Measurements from ENCODE around the gene SKI. TPM values are rescaled to one million over a fixed set of nuclear protein-coding genes. Genes with fewer than 3 reads are reported as not detected.

SKI gene
- total RNA-seq, 2 experiments from 2014 or later: 286 to 324 TPM

DNA sequence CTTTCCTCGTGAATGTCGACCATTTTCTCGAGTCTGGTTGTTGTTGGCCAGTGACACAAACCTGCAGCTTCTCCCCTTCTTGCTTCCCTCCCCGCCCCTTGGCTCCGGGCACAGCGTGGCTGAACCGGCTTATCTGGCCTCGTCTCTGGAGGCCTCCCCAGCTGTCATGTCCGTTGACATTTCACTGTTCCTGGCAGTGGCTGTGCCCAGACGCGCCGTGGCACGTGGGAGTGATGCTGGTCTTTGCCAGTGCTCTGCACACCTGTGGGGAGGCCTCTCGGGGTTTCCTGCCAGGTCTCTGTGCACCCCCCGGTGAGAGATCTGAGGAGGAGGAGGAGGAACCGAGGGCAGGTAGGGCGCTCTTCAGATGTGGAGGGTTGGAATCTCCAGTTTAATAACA, 23.7 kb downstream of the SKI start:
- intact Hi-C loops (cut with DNase I, micrococcal nuclease): no loop called here
- H3K9me3 Mint-ChIP-seq: no peaks in the 10 kb centered on the region
- Histone ChIP-seq H3K4me3 (ENCODE audit: low read length) (no peak overlapping the region), H3K27ac (ENCODE audit: low read depth in 1 of 2, low read length in 2 of 2) (peak overlapping the region; percentile 24 to 48), H3K27me3 (ENCODE audit: control insufficient read depth in 1 of 2, insufficient read depth in 2 of 2, low read length in 2 of 2) (no peaks in the 10 kb centered on the region), H3K4me1 (ENCODE audit: insufficient read depth, low read length) (peaks cover 97% of the 10 kb centered on the region), H3K9me3 (ENCODE audit: control insufficient read depth in 1 of 2, insufficient read depth in 1 of 2, low read length in 2 of 2) (peaks cover 15 to 30% of the 10 kb centered on the region in 2 experiments), H3K36me3 (ENCODE audit: insufficient read depth, low read length) (peaks cover 48% of the 10 kb centered on the region)
- peaks cover 55% of the 10 kb centered on the region for H3K36me3 Mint-ChIP-seq (ENCODE audit: low read depth)
- DNase-seq (peak in 2 of 14 experiments; percentile 36 to 37), ATAC-seq (ENCODE audit: poor library complexity) (no peak)
- no peak overlapping the region for H3K27ac Mint-ChIP-seq
- peaks cover 60% of the 10 kb centered on the region for H3K4me1 Mint-ChIP-seq (ENCODE audit: low read depth)
- H3K4me3 Mint-ChIP-seq: peak overlapping the region; percentile 78
- ChIA-PET CTCF (interaction anchor here (1.5 kb wide), 1 partner anchor 207 kb away, joined by 3 read pairs; no protein-coding TSS in a partner anchor), POLR2A (interaction anchor here (1.0 to 2.0 kb wide), 4 partner anchors 11 to 49 kb away, joined by 3 to 6 read pairs (median 5); no protein-coding TSS in a partner anchor)
- TF ChIP-seq, protein P1, sequence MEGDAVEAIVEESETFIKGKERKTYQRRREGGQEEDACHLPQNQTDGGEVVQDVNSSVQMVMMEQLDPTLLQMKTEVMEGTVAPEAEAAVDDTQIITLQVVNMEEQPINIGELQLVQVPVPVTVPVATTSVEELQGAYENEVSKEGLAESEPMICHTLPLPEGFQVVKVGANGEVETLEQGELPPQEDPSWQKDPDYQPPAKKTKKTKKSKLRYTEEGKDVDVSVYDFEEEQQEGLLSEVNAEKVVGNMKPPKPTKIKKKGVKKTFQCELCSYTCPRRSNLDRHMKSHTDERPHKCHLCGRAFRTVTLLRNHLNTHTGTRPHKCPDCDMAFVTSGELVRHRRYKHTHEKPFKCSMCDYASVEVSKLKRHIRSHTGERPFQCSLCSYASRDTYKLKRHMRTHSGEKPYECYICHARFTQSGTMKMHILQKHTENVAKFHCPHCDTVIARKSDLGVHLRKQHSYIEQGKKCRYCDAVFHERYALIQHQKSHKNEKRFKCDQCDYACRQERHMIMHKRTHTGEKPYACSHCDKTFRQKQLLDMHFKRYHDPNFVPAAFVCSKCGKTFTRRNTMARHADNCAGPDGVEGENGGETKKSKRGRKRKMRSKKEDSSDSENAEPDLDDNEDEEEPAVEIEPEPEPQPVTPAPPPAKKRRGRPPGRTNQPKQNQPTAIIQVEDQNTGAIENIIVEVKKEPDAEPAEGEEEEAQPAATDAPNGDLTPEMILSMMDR (IDR thresholded peaks at IDR 0.05): no peak
- no peaks in the 10 kb centered on the region for H3K27me3 Mint-ChIP-seq

DNA sequence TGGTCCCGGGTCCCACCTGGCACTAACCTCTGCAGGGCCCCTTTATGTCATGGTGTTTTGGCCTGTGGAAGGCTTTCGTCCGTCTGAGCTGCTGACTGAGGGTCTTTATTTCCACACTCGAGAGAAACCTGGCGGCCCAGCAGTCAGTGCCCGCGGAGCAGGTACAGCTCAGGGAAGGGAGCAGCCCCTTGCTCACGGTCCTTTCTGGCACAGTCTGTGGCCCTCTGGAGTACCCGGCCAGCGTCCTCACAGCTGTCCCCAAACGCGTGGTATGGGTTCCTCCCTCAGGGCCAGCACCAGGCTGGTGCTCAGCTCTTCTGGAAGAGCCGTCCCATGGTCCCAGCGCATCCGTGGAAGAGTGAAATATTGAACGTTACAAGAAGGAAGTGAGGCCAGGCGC, 24.3 kb downstream of the SKI start:
- peaks cover 2% of the 10 kb centered on the region for H3K9me3 Mint-ChIP-seq
- peak overlapping the region in 1 of 2 donors; percentile 48 for H3K27ac ChIP-seq (ENCODE audit: low read depth in 1 of 2, low read length in 2 of 2)
- no peak overlapping the region for H3K27ac Mint-ChIP-seq
- intact Hi-C loops (cut with DNase I, micrococcal nuclease): no loop called here
- DNase-seq (no peak), ATAC-seq (ENCODE audit: poor library complexity) (no peak)
- TF ChIP-seq, protein P1 (IDR thresholded peaks at IDR 0.05): no peak
- no peaks in the 10 kb centered on the region for H3K27me3 Mint-ChIP-seq
- peaks cover 53% of the 10 kb centered on the region for H3K4me1 Mint-ChIP-seq (ENCODE audit: low read depth)
- H3K9me3 ChIP-seq (ENCODE audit: control insufficient read depth in 1 of 2, insufficient read depth in 1 of 2, low read length in 2 of 2): peaks cover 15 to 37% of the 10 kb centered on the region in 2 experiments
- H3K4me3 Mint-ChIP-seq: peak overlapping the region; percentile 78
- peaks cover 52% of the 10 kb centered on the region for H3K36me3 Mint-ChIP-seq (ENCODE audit: low read depth)
- ChIA-PET POLR2A (interaction anchor here (1.3 to 2.0 kb wide), 3 partner anchors 11 to 25 kb away, joined by 5 to 6 read pairs (median 5); no protein-coding TSS in a partner anchor), CTCF (interaction anchor here (1.5 kb wide), 1 partner anchor 208 kb away, joined by 3 read pairs; no protein-coding TSS in a partner anchor)
- H3K36me3 ChIP-seq (ENCODE audit: insufficient read depth, low read length): peaks cover 44% of the 10 kb centered on the region
- peaks cover 97% of the 10 kb centered on the region for H3K4me1 ChIP-seq (ENCODE audit: insufficient read depth, low read length)
- H3K4me3 ChIP-seq (ENCODE audit: low read length): no peak overlapping the region
- H3K27me3 ChIP-seq (ENCODE audit: control insufficient read depth in 1 of 2, insufficient read depth in 2 of 2, low read length in 2 of 2): no peaks in the 10 kb centered on the region

GRCh38 chr1:2253036-2253796, 25.1 kb downstream of the SKI start:
- Histone ChIP-seq H3K4me1 (ENCODE audit: insufficient read depth, low read length) (peaks cover 97% of the 10 kb centered on the region), H3K4me3 (ENCODE audit: low read length) (no peak overlapping the region), H3K36me3 (ENCODE audit: insufficient read depth, low read length) (peaks cover 38% of the 10 kb centered on the region), H3K27me3 (ENCODE audit: control insufficient read depth in 1 of 2, insufficient read depth in 2 of 2, low read length in 2 of 2) (no peaks in the 10 kb centered on the region), H3K9me3 (ENCODE audit: control insufficient read depth in 1 of 2, insufficient read depth in 1 of 2, low read length in 2 of 2) (peaks cover 15 to 38% of the 10 kb centered on the region in 2 experiments), H3K27ac (ENCODE audit: low read depth in 1 of 2, low read length in 2 of 2) (peak overlapping the region in 1 of 2 donors; percentile 100)
- H3K27me3 Mint-ChIP-seq: no peaks in the 10 kb centered on the region
- ChIA-PET POLR2A (interaction anchor here (1.0 to 2.0 kb wide), 4 partner anchors 12 to 26 kb away, joined by 3 to 6 read pairs (median 5); no protein-coding TSS in a partner anchor), CTCF (no interaction called here)
- TF ChIP-seq, protein P1 (IDR thresholded peaks at IDR 0.05): no peak
- DNase-seq (no peak), ATAC-seq (ENCODE audit: poor library complexity) (no peak)
- H3K36me3 Mint-ChIP-seq (ENCODE audit: low read depth): peaks cover 51% of the 10 kb centered on the region
- H3K27ac Mint-ChIP-seq: no peak overlapping the region
- H3K9me3 Mint-ChIP-seq: peaks cover 2% of the 10 kb centered on the region
- H3K4me1 Mint-ChIP-seq (ENCODE audit: low read depth): peaks cover 53% of the 10 kb centered on the region
- intact Hi-C loops (cut with DNase I, micrococcal nuclease): no loop called here
- peak overlapping the region; percentile 78 for H3K4me3 Mint-ChIP-seq

Measured in CD4-positive, alpha-beta T cell (primary cell).